ENCODE measurements around the gene EXOC2. TPM values are rescaled to one million over a fixed set of nuclear protein-coding genes. Genes with fewer than 3 reads are reported as not detected.

Gene EXOC2
- total RNA-seq, 1 donor from 2014 or later: 30.1 TPM

- Mint-ChIP-seq H3K27ac (ENCODE audit: unreplicated experiment) (no peak overlapping the region), H3K36me3 (ENCODE audit: unreplicated experiment) (peaks cover 23% of the 10 kb centered on the region), H3K9me3 (ENCODE audit: unreplicated experiment) (no peaks in the 10 kb centered on the region), H3K4me1 (ENCODE audit: unreplicated experiment) (peaks cover 8% of the 10 kb centered on the region), H3K27me3 (ENCODE audit: unreplicated experiment) (no peaks in the 10 kb centered on the region), H3K4me3 (ENCODE audit: unreplicated experiment) (no peak overlapping the region)
- no peak for DNase-seq (ENCODE audit: extremely low spot score, unreplicated experiment)
- no peak for TF ChIP-seq CTCF (IDR thresholded peaks at IDR 0.05)
These were observed 183.3 kb downstream of the EXOC2 start for GRCh38 chr6:509676-510075.

GRCh38 chr6:508614-509013, 184.3 kb downstream of the EXOC2 start:
- Mint-ChIP-seq H3K4me1 (ENCODE audit: unreplicated experiment) (peaks cover 5% of the 10 kb centered on the region), H3K27ac (ENCODE audit: unreplicated experiment) (no peak overlapping the region), H3K36me3 (ENCODE audit: unreplicated experiment) (peaks cover 28% of the 10 kb centered on the region), H3K4me3 (ENCODE audit: unreplicated experiment) (no peak overlapping the region), H3K27me3 (ENCODE audit: unreplicated experiment) (no peaks in the 10 kb centered on the region), H3K9me3 (ENCODE audit: unreplicated experiment) (no peaks in the 10 kb centered on the region)
- DNase-seq (ENCODE audit: extremely low spot score, unreplicated experiment): no peak
- TF ChIP-seq CTCF (IDR thresholded peaks at IDR 0.05): no peak

- Mint-ChIP-seq H3K9me3 (ENCODE audit: unreplicated experiment) (no peaks in the 10 kb centered on the region), H3K4me3 (ENCODE audit: unreplicated experiment) (no peak overlapping the region), H3K36me3 (ENCODE audit: unreplicated experiment) (peaks cover 24% of the 10 kb centered on the region), H3K27ac (ENCODE audit: unreplicated experiment) (no peak overlapping the region), H3K27me3 (ENCODE audit: unreplicated experiment) (no peaks in the 10 kb centered on the region), H3K4me1 (ENCODE audit: unreplicated experiment) (peaks cover 5% of the 10 kb centered on the region)
- TF ChIP-seq CTCF (IDR thresholded peaks at IDR 0.05): no peak
- DNase-seq (ENCODE audit: extremely low spot score, unreplicated experiment): no peak
These were observed 184.9 kb downstream of the EXOC2 start for GRCh38 chr6:508006-508405.

- Mint-ChIP-seq H3K4me3 (ENCODE audit: unreplicated experiment) (no peak overlapping the region), H3K36me3 (ENCODE audit: unreplicated experiment) (peaks cover 22% of the 10 kb centered on the region), H3K27me3 (ENCODE audit: unreplicated experiment) (no peaks in the 10 kb centered on the region), H3K27ac (ENCODE audit: unreplicated experiment) (no peak overlapping the region), H3K9me3 (ENCODE audit: unreplicated experiment) (no peaks in the 10 kb centered on the region), H3K4me1 (ENCODE audit: unreplicated experiment) (peaks cover 5% of the 10 kb centered on the region)
- no peak for TF ChIP-seq CTCF (IDR thresholded peaks at IDR 0.05)
- no peak for DNase-seq (ENCODE audit: extremely low spot score, unreplicated experiment)
These were observed 185.9 kb downstream of the EXOC2 start for GRCh38 chr6:506920-507622.

GRCh38 chr6:506508-506907, 186.4 kb downstream of the EXOC2 start:
- Mint-ChIP-seq H3K27me3 (ENCODE audit: unreplicated experiment) (no peaks in the 10 kb centered on the region), H3K27ac (ENCODE audit: unreplicated experiment) (no peak overlapping the region), H3K9me3 (ENCODE audit: unreplicated experiment) (no peaks in the 10 kb centered on the region), H3K4me3 (ENCODE audit: unreplicated experiment) (no peak overlapping the region), H3K36me3 (ENCODE audit: unreplicated experiment) (peaks cover 20% of the 10 kb centered on the region), H3K4me1 (ENCODE audit: unreplicated experiment) (peaks cover 1% of the 10 kb centered on the region)
- no peak for DNase-seq (ENCODE audit: extremely low spot score, unreplicated experiment)
- TF ChIP-seq CTCF (IDR thresholded peaks at IDR 0.05): no peak

Data from osteocyte (in vitro differentiated cells).